ENCODE data around the gene C12orf57. TPM values are rescaled to one million over a fixed set of nuclear protein-coding genes. Genes with fewer than 3 reads are reported as not detected.

The C12orf57 gene
- total RNA-seq, 2 donors from 2014 or later = 352 to 711 TPM

GRCh38 chr12:6974180-6974579, 30.4 kb downstream of the C12orf57 start:
- no peaks in the 10 kb centered on the region for H3K27me3 ChIP-seq (replicated peaks; ENCODE audit: insufficient read depth)
- intact Hi-C loops (cut with DNase I) = loop anchor here (5.0 kb wide), 1 partner anchor 43 kb away; the partner anchor contains the start of gene LPCAT3
- WGBS = 93% methylated on average over 6 of the region's 6 CpGs
- H3K4me1 ChIP-seq (replicated peaks) = peaks cover 3% of the 10 kb centered on the region
- DNase-seq (ENCODE audit: low spot score) = no peak
- H3K36me3 ChIP-seq = peaks cover 11 to 18% of the 10 kb centered on the region in 2 donors
- no peak overlapping the region for H3K27ac ChIP-seq
- TF ChIP-seq POLR2AphosphoS5 (IDR thresholded peaks at IDR 0.05) (no peak), CTCF (IDR thresholded peaks at IDR 0.05) (no peak), POLR2A (IDR thresholded peaks at IDR 0.05) (no peak)
- no peak overlapping the region for H3K4me3 ChIP-seq
- H3K9me3 ChIP-seq = no peaks in the 10 kb centered on the region

DNA sequence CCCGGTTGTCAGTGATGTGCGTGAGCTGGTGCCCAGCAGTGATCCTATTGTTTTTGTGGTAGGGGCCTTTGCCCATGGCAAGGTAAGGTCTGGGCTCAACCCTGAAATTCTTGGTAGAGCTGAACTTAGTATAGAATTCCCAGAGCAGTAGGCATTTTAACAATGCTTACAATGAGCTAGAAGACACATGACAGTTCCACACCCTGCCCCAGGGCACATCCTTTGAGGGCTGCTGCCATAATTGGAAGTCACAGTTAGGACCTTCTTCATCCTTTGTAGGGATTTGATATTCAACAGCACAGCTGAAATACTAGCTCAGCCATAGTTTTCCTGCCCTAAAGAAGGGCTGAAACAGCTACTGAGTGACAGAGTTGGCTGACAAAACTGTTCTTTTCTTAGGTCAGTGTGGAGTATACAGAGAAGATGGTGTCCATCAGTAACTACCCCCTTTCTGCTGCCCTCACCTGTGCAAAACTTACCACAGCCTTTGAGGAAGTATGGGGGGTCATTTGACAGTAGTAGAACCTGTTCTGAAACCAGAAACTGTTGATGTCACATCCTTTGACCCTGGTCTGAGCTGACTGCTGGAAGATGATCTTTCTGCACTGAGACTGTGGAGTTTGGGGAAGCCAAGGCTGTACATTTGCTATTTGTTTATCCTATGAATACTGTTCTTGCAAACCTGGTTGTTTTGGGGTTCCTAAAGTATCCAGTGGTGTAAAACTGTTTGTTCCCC, 31.6 kb downstream of the C12orf57 start:
- no peak overlapping the region for H3K27ac ChIP-seq
- WGBS = 92% methylated on average over 2 of the region's 2 CpGs
- no peak overlapping the region for H3K4me3 ChIP-seq
- H3K4me1 ChIP-seq (replicated peaks) = no peaks in the 10 kb centered on the region
- no peak for DNase-seq (ENCODE audit: low spot score)
- no peaks in the 10 kb centered on the region for H3K27me3 ChIP-seq (replicated peaks; ENCODE audit: insufficient read depth)
- peaks cover 11 to 18% of the 10 kb centered on the region in 2 donors for H3K36me3 ChIP-seq
- intact Hi-C loops (cut with DNase I) = no loop called here
- H3K9me3 ChIP-seq = no peaks in the 10 kb centered on the region
- TF ChIP-seq POLR2AphosphoS5 (IDR thresholded peaks at IDR 0.05) (no peak), CTCF (IDR thresholded peaks at IDR 0.05) (no peak), POLR2A (IDR thresholded peaks at IDR 0.05) (no peak)

DNA sequence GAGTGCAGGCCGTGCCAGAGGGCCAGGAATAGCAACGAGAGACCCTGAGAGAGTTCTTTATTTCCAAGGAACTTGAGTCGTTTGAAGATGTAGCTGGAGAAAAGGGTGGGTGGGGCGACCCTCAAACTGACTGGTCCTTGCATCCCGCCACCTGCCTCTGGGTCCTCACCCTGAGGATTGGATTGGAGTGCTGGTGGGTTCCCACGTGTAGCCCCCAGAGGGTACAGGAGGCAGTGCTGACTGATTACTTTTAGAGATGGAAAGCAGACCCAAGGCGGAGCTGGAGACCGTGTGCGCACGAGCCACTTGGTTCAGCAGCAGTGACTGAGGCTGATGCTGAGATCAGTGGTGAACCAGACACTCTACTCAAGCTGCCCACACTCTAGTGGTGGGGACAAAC, 33.8 kb downstream of the C12orf57 start:
- TF ChIP-seq CTCF (IDR thresholded peaks at IDR 0.05) = no peak
- TF ChIP-seq POLR2A (IDR thresholded peaks at IDR 0.05) = no peak
- TF ChIP-seq POLR2AphosphoS5 (IDR thresholded peaks at IDR 0.05) = no peak
- 73% methylated on average over 10 of the region's 10 CpGs for WGBS
- no peaks in the 10 kb centered on the region for H3K9me3 ChIP-seq
- peak overlapping the region; percentile 18 to 69 for H3K27ac ChIP-seq
- intact Hi-C loops (cut with DNase I) = no loop called here
- DNase-seq (ENCODE audit: low spot score) = no peak
- no peak overlapping the region for H3K4me3 ChIP-seq
- H3K27me3 ChIP-seq (replicated peaks; ENCODE audit: insufficient read depth) = no peaks in the 10 kb centered on the region
- H3K36me3 ChIP-seq = peaks cover 14 to 30% of the 10 kb centered on the region in 2 donors
- no peaks in the 10 kb centered on the region for H3K4me1 ChIP-seq (replicated peaks)

DNA sequence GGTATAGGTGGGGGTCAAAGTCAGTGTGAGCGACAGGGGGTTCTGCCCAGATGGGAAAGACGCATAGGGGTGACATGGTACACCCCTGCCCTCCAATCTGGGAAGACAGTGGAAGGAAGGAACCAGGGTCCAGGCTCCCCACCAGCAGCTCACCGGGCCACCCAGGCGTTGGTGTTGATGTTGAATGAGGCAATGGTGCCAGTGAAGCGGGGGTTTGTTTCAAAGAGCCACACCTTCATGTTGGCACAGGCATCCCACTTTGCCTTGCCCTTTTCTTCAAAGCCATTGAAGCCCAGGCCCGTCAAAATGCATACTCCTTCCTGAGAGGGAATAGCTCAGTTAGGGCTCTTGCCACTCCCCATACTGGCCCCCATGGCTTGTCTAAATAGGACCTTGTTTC, 34.4 kb downstream of the C12orf57 start:
- H3K4me3 ChIP-seq = no peak overlapping the region
- DNase-seq (ENCODE audit: low spot score) = no peak
- TF ChIP-seq POLR2AphosphoS5 (IDR thresholded peaks at IDR 0.05) (no peak), POLR2A (IDR thresholded peaks at IDR 0.05) (no peak), CTCF (IDR thresholded peaks at IDR 0.05) (no peak)
- H3K9me3 ChIP-seq = no peaks in the 10 kb centered on the region
- H3K36me3 ChIP-seq = peaks cover 18 to 30% of the 10 kb centered on the region in 2 donors
- intact Hi-C loops (cut with DNase I) = no loop called here
- H3K27ac ChIP-seq = peak overlapping the region; percentile 18 to 69
- 57% methylated on average over 6 of the region's 6 CpGs for WGBS
- H3K4me1 ChIP-seq (replicated peaks) = no peaks in the 10 kb centered on the region
- no peaks in the 10 kb centered on the region for H3K27me3 ChIP-seq (replicated peaks; ENCODE audit: insufficient read depth)

DNA sequence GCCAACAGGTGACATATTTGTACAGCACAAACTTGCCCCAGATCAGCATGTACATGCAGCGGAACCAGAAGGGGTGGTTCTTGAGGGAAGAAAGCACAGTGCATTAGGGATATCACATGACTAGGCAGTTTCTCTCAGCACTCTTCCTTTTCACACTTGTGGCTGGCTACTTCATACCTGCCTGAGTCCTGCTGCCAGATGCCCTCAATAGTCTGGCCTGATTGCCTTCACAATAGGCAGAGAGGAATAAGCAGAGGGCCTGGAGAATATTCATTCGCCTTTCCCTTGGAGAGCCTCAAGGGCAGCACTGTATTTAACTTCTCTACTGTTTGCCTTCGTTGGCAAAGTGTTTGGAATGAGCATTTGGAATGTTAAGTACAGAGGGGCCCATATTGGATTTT, 34.8 kb downstream of the C12orf57 start:
- 46% methylated on average over 3 of the region's 3 CpGs for WGBS
- TF ChIP-seq POLR2A (IDR thresholded peaks at IDR 0.05) (no peak), CTCF (IDR thresholded peaks at IDR 0.05) (peak in 3 of 4 experiments; percentile 29 to 50 (median 30)), POLR2AphosphoS5 (IDR thresholded peaks at IDR 0.05) (peak; percentile 80)
- peak; percentile 58 for DNase-seq (ENCODE audit: low spot score)
- peaks cover 18 to 30% of the 10 kb centered on the region in 2 donors for H3K36me3 ChIP-seq
- no peak overlapping the region for H3K4me3 ChIP-seq
- no peaks in the 10 kb centered on the region for H3K4me1 ChIP-seq (replicated peaks)
- peak overlapping the region; percentile 18 to 69 for H3K27ac ChIP-seq
- intact Hi-C loops (cut with DNase I) = no loop called here
- no peaks in the 10 kb centered on the region for H3K27me3 ChIP-seq (replicated peaks; ENCODE audit: insufficient read depth)
- H3K9me3 ChIP-seq = no peaks in the 10 kb centered on the region

Measured in prostate gland (tissue), 2 donors.